ENCODE measurements around the gene TLR6.
A peak's percentile ranks its signal among the peaks of the same experiment; 100 is the strongest.

The TLR6 gene

GRCh38 chr4:38859501-38859900, 2.9 kb upstream of the TLR6 start:
- H3K4me3 ChIP-seq (replicated peaks; ENCODE audit: low read depth, low read length), result no peak overlapping the region
- no peak for TF ChIP-seq CTCF (IDR thresholded peaks at IDR 0.05; ENCODE audit: low read length, missing control alignments)
- no peak for DNase-seq (ENCODE audit: low read depth)

- TF ChIP-seq CTCF (IDR thresholded peaks at IDR 0.05; ENCODE audit: low read length, missing control alignments), result no peak
- DNase-seq (ENCODE audit: low read depth), result no peak
- no peak overlapping the region for H3K4me3 ChIP-seq (replicated peaks; ENCODE audit: low read depth, low read length)
These were observed 1.4 kb upstream of the TLR6 start for GRCh38 chr4:38858097-38858420.

- peak; percentile 89 for DNase-seq (ENCODE audit: low read depth)
- H3K4me3 ChIP-seq (replicated peaks; ENCODE audit: low read depth, low read length), result peak overlapping the region; percentile 46
- TF ChIP-seq CTCF (IDR thresholded peaks at IDR 0.05; ENCODE audit: low read length, missing control alignments), result no peak
These were observed 908 bp upstream of the TLR6 start for GRCh38 chr4:38857354-38858096.

GRCh38 chr4:38856046-38856445, 571 bp downstream of the TLR6 start:
- no peak for DNase-seq (ENCODE audit: low read depth)
- TF ChIP-seq CTCF (IDR thresholded peaks at IDR 0.05; ENCODE audit: low read length, missing control alignments), result no peak
- H3K4me3 ChIP-seq (replicated peaks; ENCODE audit: low read depth, low read length), result peak overlapping the region; percentile 46

GRCh38 chr4:38855466-38855865, 1.2 kb downstream of the TLR6 start:
- no peak for DNase-seq (ENCODE audit: low read depth)
- no peak overlapping the region for H3K4me3 ChIP-seq (replicated peaks; ENCODE audit: low read depth, low read length)
- TF ChIP-seq CTCF (IDR thresholded peaks at IDR 0.05; ENCODE audit: low read length, missing control alignments), result no peak

- no peak for TF ChIP-seq CTCF (IDR thresholded peaks at IDR 0.05; ENCODE audit: low read length, missing control alignments)
- no peak overlapping the region for H3K4me3 ChIP-seq (replicated peaks; ENCODE audit: low read depth, low read length)
- peak; percentile 19 for DNase-seq (ENCODE audit: low read depth)
These were observed 10.6 kb downstream of the TLR6 start for GRCh38 chr4:38846015-38846414.

GRCh38 chr4:38842994-38843393, 13.6 kb downstream of the TLR6 start:
- no peak for DNase-seq (ENCODE audit: low read depth)
- no peak overlapping the region for H3K4me3 ChIP-seq (replicated peaks; ENCODE audit: low read depth, low read length)
- TF ChIP-seq CTCF (IDR thresholded peaks at IDR 0.05; ENCODE audit: low read length, missing control alignments), result no peak

All from fibroblast of pulmonary artery (primary cell).